Measurements from ENCODE around the gene ZER1.
A peak's percentile ranks its signal among the peaks of the same experiment; 100 is the strongest.

The ZER1 gene

GRCh38 chr9:128818839-128819715 is 47.4 kb upstream of the ZER1 start:
- Histone ChIP-seq H3K4me2 (peak overlapping the region; percentile 66), H3K4me1 (ENCODE audit: low read depth, poor library complexity, severe bottlenecking) (peaks cover 13% of the 10 kb centered on the region), H2AFZ (ENCODE audit: low read depth) (peak overlapping the region; percentile 77), H3K4me3 (IDR thresholded peaks at IDR 0.05; ENCODE audit: insufficient read depth, low read depth, low read length) (no peak overlapping the region), H4K20me1 (ENCODE audit: insufficient read depth) (no peaks in the 10 kb centered on the region), H3K27ac (no peak overlapping the region), H3K27me3 (ENCODE audit: insufficient read depth, low read depth) (no peaks in the 10 kb centered on the region), H3K9ac (peak overlapping the region; percentile 55; the same call in 1 of the 2 replicates), H3K79me2 (ENCODE audit: insufficient read depth, low read depth) (no peaks in the 10 kb centered on the region), H3K36me3 (ENCODE audit: insufficient read depth) (no peaks in the 10 kb centered on the region)
- TF ChIP-seq, protein P1, sequence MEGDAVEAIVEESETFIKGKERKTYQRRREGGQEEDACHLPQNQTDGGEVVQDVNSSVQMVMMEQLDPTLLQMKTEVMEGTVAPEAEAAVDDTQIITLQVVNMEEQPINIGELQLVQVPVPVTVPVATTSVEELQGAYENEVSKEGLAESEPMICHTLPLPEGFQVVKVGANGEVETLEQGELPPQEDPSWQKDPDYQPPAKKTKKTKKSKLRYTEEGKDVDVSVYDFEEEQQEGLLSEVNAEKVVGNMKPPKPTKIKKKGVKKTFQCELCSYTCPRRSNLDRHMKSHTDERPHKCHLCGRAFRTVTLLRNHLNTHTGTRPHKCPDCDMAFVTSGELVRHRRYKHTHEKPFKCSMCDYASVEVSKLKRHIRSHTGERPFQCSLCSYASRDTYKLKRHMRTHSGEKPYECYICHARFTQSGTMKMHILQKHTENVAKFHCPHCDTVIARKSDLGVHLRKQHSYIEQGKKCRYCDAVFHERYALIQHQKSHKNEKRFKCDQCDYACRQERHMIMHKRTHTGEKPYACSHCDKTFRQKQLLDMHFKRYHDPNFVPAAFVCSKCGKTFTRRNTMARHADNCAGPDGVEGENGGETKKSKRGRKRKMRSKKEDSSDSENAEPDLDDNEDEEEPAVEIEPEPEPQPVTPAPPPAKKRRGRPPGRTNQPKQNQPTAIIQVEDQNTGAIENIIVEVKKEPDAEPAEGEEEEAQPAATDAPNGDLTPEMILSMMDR (conservative IDR thresholded peaks at IDR 0.05; ENCODE audit: low read depth, low read length) = no peak

DNA sequence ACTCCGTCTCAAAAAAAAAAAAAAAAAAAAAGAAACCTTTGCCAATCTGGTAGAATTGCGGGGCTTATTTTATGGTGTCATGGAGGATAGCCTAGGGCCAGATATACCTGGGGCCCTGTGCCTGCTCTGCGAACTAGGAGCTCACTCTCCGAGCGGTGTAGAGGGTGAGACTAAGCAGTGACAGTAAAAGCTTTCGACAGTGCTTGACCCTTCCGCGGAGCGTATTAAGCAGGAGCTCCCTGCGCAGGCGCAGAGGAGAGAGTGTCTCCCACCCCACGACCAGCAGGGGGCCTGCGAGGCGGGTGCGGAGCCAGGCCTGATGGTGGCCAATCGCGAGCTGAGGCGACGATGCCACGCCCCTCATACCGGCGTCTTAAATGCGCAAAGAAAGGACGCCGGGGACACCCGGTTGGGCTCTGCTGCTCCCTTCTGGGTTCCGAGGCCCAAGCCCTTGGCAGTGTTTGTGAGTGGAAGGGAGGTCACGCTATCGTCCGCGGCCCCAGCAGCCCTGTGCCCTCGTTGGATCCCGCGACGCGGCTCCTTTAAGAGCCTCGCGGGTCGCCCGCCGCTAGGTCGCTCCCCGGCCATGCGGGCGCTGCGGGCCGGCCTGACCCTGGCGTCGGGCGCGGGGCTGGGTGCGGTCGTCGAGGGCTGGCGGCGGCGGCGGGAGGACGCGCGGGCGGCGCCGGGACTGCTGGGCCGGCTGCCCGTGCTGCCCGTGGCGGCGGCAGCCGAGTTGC is 46.5 kb upstream of the ZER1 start, which contains the start of gene ENDOG:
TSS of gene ENDOG (plus strand) at position 402 of the 740 bp plus-strand sequence. CDS start at position 587, 185 bp downstream.
- peak within 1 kb of the TSS; percentile 77 for H2AFZ ChIP-seq (ENCODE audit: low read depth)
- no peaks in the 10 kb centered on the region for H3K27me3 ChIP-seq (ENCODE audit: insufficient read depth, low read depth)
- H3K4me3 ChIP-seq (IDR thresholded peaks at IDR 0.05; ENCODE audit: insufficient read depth, low read depth, low read length) = no peak within 1 kb of the TSS
- TF ChIP-seq, protein P1 (conservative IDR thresholded peaks at IDR 0.05; ENCODE audit: low read depth, low read length) = peak; percentile 86
- H3K4me2 ChIP-seq = peak within 1 kb of the TSS; percentile 66
- no peaks in the 10 kb centered on the region for H3K36me3 ChIP-seq (ENCODE audit: insufficient read depth)
- H3K79me2 ChIP-seq (ENCODE audit: insufficient read depth, low read depth) = no peaks in the 10 kb centered on the region
- peaks cover 13% of the 10 kb centered on the region for H3K4me1 ChIP-seq (ENCODE audit: low read depth, poor library complexity, severe bottlenecking)
- H4K20me1 ChIP-seq (ENCODE audit: insufficient read depth) = no peaks in the 10 kb centered on the region
- peak within 1 kb of the TSS; percentile 37; the same call in 1 of the 2 replicates for H3K27ac ChIP-seq
- peak within 1 kb of the TSS; percentile 55; the same call in 1 of the 2 replicates for H3K9ac ChIP-seq

DNA sequence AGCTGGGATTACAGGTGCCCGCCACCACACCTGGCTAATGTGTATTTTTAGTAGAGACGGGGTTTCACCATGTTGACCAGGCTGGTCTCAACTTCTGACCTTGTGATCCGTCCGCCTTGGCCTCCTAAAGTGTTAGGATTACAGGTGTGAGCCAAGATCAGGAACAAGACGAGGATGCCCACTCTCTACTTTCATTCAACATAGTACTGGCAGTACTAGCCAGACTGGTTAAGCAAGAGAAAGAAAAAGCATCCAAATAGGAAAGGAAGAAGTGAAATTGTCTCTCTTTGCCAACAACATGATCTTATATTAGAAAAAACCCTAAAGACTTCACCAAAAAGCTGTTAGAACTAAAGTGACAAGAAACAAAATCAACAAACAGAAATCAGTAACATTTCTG is 39.1 kb upstream of the ZER1 start:
- Histone ChIP-seq H3K36me3 (ENCODE audit: insufficient read depth) (no peaks in the 10 kb centered on the region), H3K9ac (no peak overlapping the region), H3K27ac (no peak overlapping the region), H3K4me1 (ENCODE audit: low read depth, poor library complexity, severe bottlenecking) (no peaks in the 10 kb centered on the region), H4K20me1 (ENCODE audit: insufficient read depth) (no peaks in the 10 kb centered on the region), H3K79me2 (ENCODE audit: insufficient read depth, low read depth) (no peaks in the 10 kb centered on the region), H3K4me3 (IDR thresholded peaks at IDR 0.05; ENCODE audit: insufficient read depth, low read depth, low read length) (no peak overlapping the region), H3K4me2 (no peak overlapping the region), H2AFZ (ENCODE audit: low read depth) (no peak overlapping the region), H3K27me3 (ENCODE audit: insufficient read depth, low read depth) (no peaks in the 10 kb centered on the region)
- TF ChIP-seq, protein P1 (conservative IDR thresholded peaks at IDR 0.05; ENCODE audit: low read depth, low read length) = no peak

DNA sequence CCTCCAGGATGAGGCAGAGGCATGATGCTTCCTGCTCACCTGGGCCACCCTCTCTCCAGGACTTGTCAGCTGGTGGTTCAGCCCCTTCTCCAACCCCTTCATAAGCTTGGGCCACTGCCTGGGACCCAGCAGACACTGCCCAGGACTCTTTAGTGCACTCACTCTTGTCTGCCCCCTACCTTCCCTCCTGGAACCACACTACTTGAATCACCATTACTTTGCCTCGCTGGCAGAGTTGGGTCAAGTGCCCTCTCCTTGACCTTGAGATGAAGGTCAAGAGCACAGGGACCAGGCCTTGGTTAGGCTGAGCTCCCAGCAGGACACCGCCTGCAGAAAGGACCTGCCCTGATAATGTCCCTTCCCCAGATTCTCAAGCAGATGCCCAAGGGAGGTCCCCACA is 38.1 kb upstream of the ZER1 start:
- no peak overlapping the region for H3K4me2 ChIP-seq
- no peak overlapping the region for H3K27ac ChIP-seq
- no peaks in the 10 kb centered on the region for H3K4me1 ChIP-seq (ENCODE audit: low read depth, poor library complexity, severe bottlenecking)
- no peak overlapping the region for H3K9ac ChIP-seq
- H3K79me2 ChIP-seq (ENCODE audit: insufficient read depth, low read depth) = no peaks in the 10 kb centered on the region
- H4K20me1 ChIP-seq (ENCODE audit: insufficient read depth) = no peaks in the 10 kb centered on the region
- H3K27me3 ChIP-seq (ENCODE audit: insufficient read depth, low read depth) = no peaks in the 10 kb centered on the region
- H2AFZ ChIP-seq (ENCODE audit: low read depth) = no peak overlapping the region
- no peak overlapping the region for H3K4me3 ChIP-seq (IDR thresholded peaks at IDR 0.05; ENCODE audit: insufficient read depth, low read depth, low read length)
- TF ChIP-seq, protein P1 (conservative IDR thresholded peaks at IDR 0.05; ENCODE audit: low read depth, low read length) = 0 out of 2 replicates have a peak, but pooled peaks have one; percentile 21
- H3K36me3 ChIP-seq (ENCODE audit: insufficient read depth) = no peaks in the 10 kb centered on the region
